Keratinocyte (primary cell): ENCODE measurements around the gene TBRG4. TPM values are rescaled to one million over a fixed set of nuclear protein-coding genes. Genes with fewer than 3 reads are reported as not detected.

Experiments
- DNase-seq: peaks from one replicate; pipeline ENCODE4 v3.0.0-alpha.2; 2011; ENCODE audit warnings: low read depth, missing footprints, low spot score
- FAIRE-seq: peaks from 2 replicates; lab custom pipeline; 2011; peaks lifted over from hg19 to GRCh38; lab: Jason Lieb, UNC
- H2AFZ ChIP-seq: 2 replicates; pipeline ENCODE4 v1.6.0; 2012; ENCODE audit warnings: low read length, control low read depth, inconsistent platforms; ENCODE audit not compliant: control insufficient read depth
- H3K27ac ChIP-seq: 2 replicates; pipeline ENCODE4 v1.5.1; 2011; ENCODE audit warnings: low read length; ENCODE audit not compliant: control insufficient read depth, insufficient read depth
- H3K27me3 ChIP-seq: 3 replicates; pipeline ENCODE4 v1.6.0; 2011; ENCODE audit warnings: low read length; ENCODE audit not compliant: control insufficient read depth, insufficient read depth; ENCODE audit errors: extremely low read depth
- H3K36me3 ChIP-seq, 2 experiments: 2 replicates in 1 of 2; 3 replicates in 1 of 2; pipeline ENCODE4 v1.5.1; 2011; ENCODE audit warnings: low read length in 2 of 2, mild to moderate bottlenecking in 1 of 2; ENCODE audit not compliant: control insufficient read depth in 2 of 2, insufficient read depth in 2 of 2; ENCODE audit errors: extremely low read depth in 1 of 2
- H3K4me1 ChIP-seq: 3 replicates; pipeline ENCODE4 v1.5.1; 2011; ENCODE audit warnings: low read length; ENCODE audit not compliant: control insufficient read depth, insufficient read depth; ENCODE audit errors: extremely low read depth
- H3K4me2 ChIP-seq: 3 replicates; pipeline ENCODE4 v1.6.0; 2011; ENCODE audit warnings: low read depth, low read length; ENCODE audit not compliant: control insufficient read depth, insufficient read depth; ENCODE audit errors: extremely low read depth
- H3K4me3 ChIP-seq, 3 experiments: fragments of 200-600 bp in 1 of 3; sonication (generic) in 1 of 3; 2 replicates in 2 of 3; 3 replicates in 1 of 3; pipeline ENCODE4 v1.5.1; 2011 to 2016; ENCODE audit warnings: low read length in 3 of 3, mild to moderate bottlenecking in 3 of 3, control low read depth in 2 of 3, inconsistent platforms in 1 of 3, low read depth in 1 of 3, mixed read lengths in 1 of 3, mixed run types in 1 of 3, moderate library complexity in 1 of 3; ENCODE audit not compliant: control insufficient read depth in 2 of 3, insufficient read depth in 2 of 3; ENCODE audit errors: extremely low read depth in 1 of 3
- H3K79me2 ChIP-seq: 2 replicates; pipeline ENCODE4 v1.6.0; 2012; ENCODE audit warnings: low read length; ENCODE audit not compliant: control insufficient read depth, insufficient read depth
- H3K9ac ChIP-seq: 3 replicates; pipeline ENCODE4 v1.6.0; 2011; ENCODE audit warnings: low read length; ENCODE audit not compliant: control insufficient read depth, insufficient read depth; ENCODE audit errors: extremely low read depth
- H3K9me1 ChIP-seq: 3 replicates; pipeline ENCODE4 v1.6.0; 2011; ENCODE audit warnings: low read length; ENCODE audit not compliant: control insufficient read depth, insufficient read depth; ENCODE audit errors: extremely low read depth
- H3K9me3 ChIP-seq: 2 replicates; pipeline ENCODE4 v1.5.1; 2012; ENCODE audit warnings: low read depth, low read length; ENCODE audit not compliant: control insufficient read depth
- H4K20me1 ChIP-seq: 3 replicates; pipeline ENCODE4 v1.6.0; 2011; ENCODE audit warnings: low read length; ENCODE audit not compliant: control insufficient read depth, insufficient read depth; ENCODE audit errors: extremely low read depth
- EZH2 ChIP-seq: IDR thresholded peaks from one replicate; pipeline ENCODE4 v1.6.1; 2012; ENCODE audit warnings: inconsistent platforms, mild to moderate bottlenecking, low read length, moderate library complexity
- dilution Hi-C: fragments of 300-500 bp; cut with MboI; formaldehyde crosslinking; loops from one replicate; pipeline ENCODE4 v1.7.0; 2020; ENCODE audit warnings: low sequenced_read_pairs; ENCODE audit not compliant: extremely low pct_ligation_motif_present
- polyA plus RNA-seq, 5 experiments: library from polyadenylated mRNA; depleted of rRNA in 3 of 5; stranded (reverse) in 3 of 5; stranded (forward) in 1 of 5; unstranded in 1 of 5; fragments of >200 nt; gene quantifications; 1 replicate in 1 of 5; 2 replicates in 3 of 5; 3 replicates in 1 of 5; pipeline versions ENCODE4 v1.2.1 to v1.2.3, GENCODE V29; 2011 to 2012; ENCODE audit warnings: missing spikeins in 2 of 5, low read depth in 1 of 5, low replicate concordance in 1 of 5
- TF ChIP-seq, protein P1 (sequence below), 3 experiments: IDR thresholded peaks in 1 of 3; conservative IDR thresholded peaks in 1 of 3; optimal IDR thresholded peaks in 1 of 3; 2 replicates in 2 of 3; 3 replicates in 1 of 3; pipeline versions ENCODE3 to v1.5.1; 2011; ENCODE audit warnings: low read length in 3 of 3, mild to moderate bottlenecking in 3 of 3, moderate library complexity in 2 of 3, control low read depth in 1 of 3, inconsistent platforms in 1 of 3; ENCODE audit not compliant: insufficient read depth in 2 of 3; ENCODE audit errors: extremely low read depth in 1 of 3

TBRG4 gene
- polyA plus RNA-seq, 1 donor (not counting 4 experiments of a cell fraction or from before 2014, with no cell fraction given), result 90.5 TPM

DNA sequence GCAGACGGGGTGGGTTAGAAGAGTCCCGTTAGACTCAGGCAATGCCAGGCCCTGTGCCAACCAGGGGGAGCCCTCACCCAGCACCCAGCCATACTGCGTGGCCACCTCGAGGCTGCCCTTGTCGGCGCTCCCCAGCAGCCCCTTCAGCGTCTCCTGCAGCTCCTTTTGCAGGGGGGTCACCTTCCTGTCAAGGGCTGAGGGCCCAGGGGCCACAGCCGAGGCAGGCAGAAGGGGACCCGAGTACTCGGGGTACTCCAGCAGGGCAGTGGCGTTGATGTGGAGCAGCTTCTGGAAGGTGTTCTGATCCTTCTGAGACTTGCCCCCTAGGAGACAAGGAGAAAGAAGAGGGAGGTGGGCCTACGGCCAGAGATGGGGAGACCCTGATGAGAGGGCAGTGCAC is 9.7 kb downstream of the TBRG4 start:
- DNase-seq, result no peak
- Histone ChIP-seq H2AFZ (no peak overlapping the region), H3K79me2 (peaks cover 36% of the 10 kb centered on the region), H3K27ac (no peak overlapping the region), H3K4me2 (no peak overlapping the region), H3K9me1 (peaks cover 2% of the 10 kb centered on the region), H3K9me3 (no peaks in the 10 kb centered on the region), H3K4me3 (no peak overlapping the region), H3K36me3 (peaks cover 65 to 74% of the 10 kb centered on the region in 2 experiments), H3K27me3 (no peaks in the 10 kb centered on the region), H4K20me1 (peaks cover 3% of the 10 kb centered on the region), H3K9ac (no peak overlapping the region), H3K4me1 (peaks cover 8% of the 10 kb centered on the region)
- dilution Hi-C loops, result no loop called here
- FAIRE-seq, result no peak
- TF ChIP-seq EZH2, result no peak
- TF ChIP-seq, protein P1, sequence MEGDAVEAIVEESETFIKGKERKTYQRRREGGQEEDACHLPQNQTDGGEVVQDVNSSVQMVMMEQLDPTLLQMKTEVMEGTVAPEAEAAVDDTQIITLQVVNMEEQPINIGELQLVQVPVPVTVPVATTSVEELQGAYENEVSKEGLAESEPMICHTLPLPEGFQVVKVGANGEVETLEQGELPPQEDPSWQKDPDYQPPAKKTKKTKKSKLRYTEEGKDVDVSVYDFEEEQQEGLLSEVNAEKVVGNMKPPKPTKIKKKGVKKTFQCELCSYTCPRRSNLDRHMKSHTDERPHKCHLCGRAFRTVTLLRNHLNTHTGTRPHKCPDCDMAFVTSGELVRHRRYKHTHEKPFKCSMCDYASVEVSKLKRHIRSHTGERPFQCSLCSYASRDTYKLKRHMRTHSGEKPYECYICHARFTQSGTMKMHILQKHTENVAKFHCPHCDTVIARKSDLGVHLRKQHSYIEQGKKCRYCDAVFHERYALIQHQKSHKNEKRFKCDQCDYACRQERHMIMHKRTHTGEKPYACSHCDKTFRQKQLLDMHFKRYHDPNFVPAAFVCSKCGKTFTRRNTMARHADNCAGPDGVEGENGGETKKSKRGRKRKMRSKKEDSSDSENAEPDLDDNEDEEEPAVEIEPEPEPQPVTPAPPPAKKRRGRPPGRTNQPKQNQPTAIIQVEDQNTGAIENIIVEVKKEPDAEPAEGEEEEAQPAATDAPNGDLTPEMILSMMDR (optimal IDR thresholded peaks at IDR 0.05 in 1 of 3, IDR thresholded peaks at IDR 0.05 in 1 of 3, conservative IDR thresholded peaks at IDR 0.05 in 1 of 3; ENCODE audit: extremely low read depth in 1 of 3, insufficient read depth in 2 of 3, low read length in 3 of 3), result no peak

DNA sequence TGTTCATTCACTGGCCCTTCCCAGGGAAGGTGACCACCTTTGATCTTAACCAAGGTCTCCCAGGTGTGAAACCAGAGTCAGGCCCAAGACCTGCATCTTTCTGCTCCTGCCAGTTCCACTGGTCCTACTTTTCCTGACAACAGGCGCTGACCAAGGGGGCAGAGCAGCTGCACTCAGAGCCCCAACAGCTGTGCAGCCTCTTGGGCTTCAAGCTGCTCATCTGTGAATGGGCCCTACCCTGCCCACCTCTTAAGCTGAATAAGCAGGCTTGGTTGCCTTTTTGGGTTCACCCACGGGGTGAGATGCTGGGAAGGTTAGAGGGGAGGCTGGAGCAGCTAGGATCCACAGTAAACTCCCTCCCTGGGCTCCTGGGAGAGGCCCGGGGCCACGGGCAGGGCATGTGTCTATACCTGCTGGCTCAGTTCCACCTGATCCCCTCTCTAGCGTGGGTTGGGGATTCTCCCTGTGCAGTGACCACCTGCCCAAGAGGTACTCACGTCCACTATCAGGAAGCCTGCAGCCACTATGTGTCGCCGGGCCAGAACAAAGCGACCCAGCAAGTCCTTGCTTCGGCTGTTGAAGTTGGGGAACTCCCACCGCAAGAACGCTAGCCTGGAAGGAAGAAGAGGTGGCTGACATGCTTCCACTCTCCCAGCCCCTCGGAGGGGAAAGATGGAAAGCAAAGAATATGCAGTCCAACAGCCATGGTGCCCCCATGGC is 10.6 kb downstream of the TBRG4 start:
- Histone ChIP-seq H3K9ac (no peak overlapping the region), H3K9me1 (peaks cover 2% of the 10 kb centered on the region), H2AFZ (no peak overlapping the region), H3K27ac (no peak overlapping the region), H3K79me2 (peaks cover 29% of the 10 kb centered on the region), H3K4me2 (no peak overlapping the region), H3K4me3 (no peak overlapping the region), H3K4me1 (peaks cover 8% of the 10 kb centered on the region), H3K27me3 (no peaks in the 10 kb centered on the region), H3K36me3 (peaks cover 62 to 66% of the 10 kb centered on the region in 2 experiments), H3K9me3 (no peaks in the 10 kb centered on the region), H4K20me1 (peaks cover 3% of the 10 kb centered on the region)
- DNase-seq (no peak), FAIRE-seq (no peak)
- dilution Hi-C loops, result no loop called here
- no peak for TF ChIP-seq EZH2
- TF ChIP-seq, protein P1 (optimal IDR thresholded peaks at IDR 0.05 in 1 of 3, IDR thresholded peaks at IDR 0.05 in 1 of 3, conservative IDR thresholded peaks at IDR 0.05 in 1 of 3; ENCODE audit: extremely low read depth in 1 of 3, insufficient read depth in 2 of 3, low read length in 3 of 3), result no peak
